BLaER1 treated with 17β-estradiol and CSF1 and Interleukin-3, amounts not matched to agents 10 nM and 100 nM (cell line): ENCODE data around the gene MCF2L.

ENCODE experiments used
- H3K27ac ChIP-seq, 11 experiments: shearing (Covaris generic); formaldehyde crosslinking; 2 replicates each; pipeline ENCODE4 v1.8.1; 2022
- H3K27me3 ChIP-seq, 11 experiments: shearing (Covaris generic); formaldehyde crosslinking; 2 replicates each; pipeline ENCODE4 v1.8.1; 2022
- H3K36me3 ChIP-seq, 11 experiments: shearing (Covaris generic); formaldehyde crosslinking; 2 replicates each; pipeline ENCODE4 v1.8.1; 2022
- H3K4me1 ChIP-seq, 10 experiments: shearing (Covaris generic); formaldehyde crosslinking; 2 replicates each; pipeline ENCODE4 v1.8.1; 2022
- H3K4me2 ChIP-seq, 11 experiments: shearing (Covaris generic); formaldehyde crosslinking; 2 replicates each; pipeline ENCODE4 v1.8.1; 2022
- H3K4me3 ChIP-seq, 10 experiments: shearing (Covaris generic); formaldehyde crosslinking; 2 replicates each; pipeline ENCODE4 v1.8.1; 2022
- H3K9ac ChIP-seq, 11 experiments: shearing (Covaris generic); formaldehyde crosslinking; 2 replicates each; pipeline ENCODE4 v1.8.1; 2022
- H3K9me3 ChIP-seq, 11 experiments: shearing (Covaris generic); formaldehyde crosslinking; replicated peaks in 1 of 11; 2 replicates each; pipeline ENCODE4 v1.8.1; 2022
- H4K20me1 ChIP-seq, 11 experiments: shearing (Covaris generic); formaldehyde crosslinking; 2 replicates each; pipeline ENCODE4 v1.8.1; 2022
- Cebpa-rat ChIP-seq, 11 experiments: shearing (Covaris generic); IDR thresholded peaks; 2 replicates each; pipeline ENCODE4 v1.8.1; 2022

The MCF2L gene

GRCh38 chr13:112992931-112993680 lies 24.1 kb downstream of the MCF2L start:
- Histone ChIP-seq H3K27ac (no peak overlapping the region), H3K27me3 (peaks cover 31 to 60% (median 45%) of the 10 kb centered on the region in 11 experiments; a peak in 21 of 22 replicates)
- no peak for TF ChIP-seq Cebpa-rat (IDR thresholded peaks at IDR 0.05)

GRCh38 chr13:112994084-112994780 lies 25.2 kb downstream of the MCF2L start:
- Histone ChIP-seq H3K27ac (no peak overlapping the region), H4K20me1 (peaks cover 0 to 49% (median 4%) of the 10 kb centered on the region in 11 experiments; a peak in 10 of 22 replicates), H3K36me3 (no peaks in the 10 kb centered on the region), H3K4me2 (no peak overlapping the region), H3K4me1 (peaks cover 0 to 26% (median 16%) of the 10 kb centered on the region in 10 experiments; a peak in 16 of 20 replicates), H3K9ac (no peak overlapping the region), H3K27me3 (peaks cover 35 to 71% (median 56%) of the 10 kb centered on the region in 11 experiments; a peak in 21 of 22 replicates), H3K9me3 (peaks cover 5 to 11% (median 8%) of the 10 kb centered on the region in 11 experiments; a peak in 18 of 22 replicates), H3K4me3 (no peak overlapping the region)
- TF ChIP-seq Cebpa-rat (IDR thresholded peaks at IDR 0.05) = no peak

More at GRCh38 chr13:112992931-112993680, 24.1 kb downstream of the MCF2L start:
- Histone ChIP-seq H3K4me2 (no peak overlapping the region), H3K4me1 (peaks cover 0 to 16% (median 10%) of the 10 kb centered on the region in 10 experiments; a peak in 16 of 20 replicates), H3K36me3 (no peaks in the 10 kb centered on the region), H3K9me3 (peaks cover 7 to 22% (median 19%) of the 10 kb centered on the region in 11 experiments; a peak in 18 of 22 replicates), H3K4me3 (no peak overlapping the region), H3K9ac (no peak overlapping the region), H4K20me1 (peaks cover 0 to 38% (median 4%) of the 10 kb centered on the region in 11 experiments; a peak in 10 of 22 replicates)

- H4K20me1 ChIP-seq = peaks cover 0 to 56% (median 6%) of the 10 kb centered on the region in 11 experiments; a peak in 11 of 22 replicates
- H3K4me1 ChIP-seq = peaks cover 0 to 33% (median 16%) of the 10 kb centered on the region in 10 experiments; a peak in 16 of 20 replicates
- peaks cover 2 to 5% (median 3%) of the 10 kb centered on the region in 11 experiments; a peak in 16 of 22 replicates for H3K9me3 ChIP-seq
- no peak for TF ChIP-seq Cebpa-rat (IDR thresholded peaks at IDR 0.05)
- peaks cover 35 to 75% (median 62%) of the 10 kb centered on the region in 11 experiments for H3K27me3 ChIP-seq
- H3K27ac ChIP-seq = no peak overlapping the region
- no peak overlapping the region for H3K4me2 ChIP-seq
- no peak overlapping the region for H3K4me3 ChIP-seq
- H3K9ac ChIP-seq = no peak overlapping the region
- H3K36me3 ChIP-seq = no peaks in the 10 kb centered on the region
Measured at GRCh38 chr13:112994781-112995355, 25.9 kb downstream of the MCF2L start.

- Histone ChIP-seq H4K20me1 (peaks cover 0 to 63% (median 7%) of the 10 kb centered on the region in 11 experiments; a peak in 12 of 22 replicates), H3K4me2 (no peak overlapping the region), H3K27me3 (peaks cover 35 to 81% (median 70%) of the 10 kb centered on the region in 11 experiments), H3K4me3 (no peak overlapping the region), H3K4me1 (peaks cover 0 to 40% (median 24%) of the 10 kb centered on the region in 10 experiments; a peak in 16 of 20 replicates), H3K27ac (no peak overlapping the region), H3K36me3 (no peaks in the 10 kb centered on the region), H3K9ac (no peak overlapping the region), H3K9me3 (no peaks in the 10 kb centered on the region)
- TF ChIP-seq Cebpa-rat (IDR thresholded peaks at IDR 0.05) = no peak
Measured at GRCh38 chr13:112995395-112996191, 26.6 kb downstream of the MCF2L start.

GRCh38 chr13:112996671-112997091 lies 27.7 kb downstream of the MCF2L start:
- no peak for TF ChIP-seq Cebpa-rat (IDR thresholded peaks at IDR 0.05)
- Histone ChIP-seq H3K36me3 (no peaks in the 10 kb centered on the region), H3K27ac (no peak overlapping the region), H3K4me1 (peaks cover 11 to 51% (median 34%) of the 10 kb centered on the region in 10 experiments), H3K27me3 (peaks cover 37 to 91% (median 76%) of the 10 kb centered on the region in 11 experiments), H4K20me1 (peaks cover 0 to 74% (median 11%) of the 10 kb centered on the region in 11 experiments; a peak in 12 of 22 replicates), H3K9me3 (no peaks in the 10 kb centered on the region), H3K4me3 (no peak overlapping the region), H3K4me2 (peak overlapping the region in 2 of 11 experiments; percentile 72 to 94; a peak in 1 of 22 replicates), H3K9ac (no peak overlapping the region)

GRCh38 chr13:112997188-112998130 lies 28.4 kb downstream of the MCF2L start:
- H3K4me2 ChIP-seq = peak overlapping the region in 9 of 11 experiments; percentile 31 to 94 (median 59); a peak in 18 of 22 replicates
- no peak overlapping the region for H3K27ac ChIP-seq
- peaks cover 0 to 82% (median 15%) of the 10 kb centered on the region in 11 experiments; a peak in 12 of 22 replicates for H4K20me1 ChIP-seq
- H3K9ac ChIP-seq = peak overlapping the region in 1 of 11 experiments; percentile 50; a peak in 2 of 22 replicates
- no peaks in the 10 kb centered on the region for H3K9me3 ChIP-seq
- no peaks in the 10 kb centered on the region for H3K36me3 ChIP-seq
- H3K27me3 ChIP-seq = peaks cover 45 to 99% (median 82%) of the 10 kb centered on the region in 11 experiments
- no peak for TF ChIP-seq Cebpa-rat (IDR thresholded peaks at IDR 0.05)
- no peak overlapping the region for H3K4me3 ChIP-seq
- H3K4me1 ChIP-seq = peaks cover 13 to 59% (median 42%) of the 10 kb centered on the region in 10 experiments

GRCh38 chr13:112998521-112999280 lies 29.7 kb downstream of the MCF2L start:
- no peaks in the 10 kb centered on the region for H3K9me3 ChIP-seq
- H3K4me1 ChIP-seq = peaks cover 13 to 67% (median 53%) of the 10 kb centered on the region in 10 experiments
- no peak overlapping the region for H3K27ac ChIP-seq
- no peak overlapping the region for H3K4me3 ChIP-seq
- no peaks in the 10 kb centered on the region for H3K36me3 ChIP-seq
- no peak overlapping the region for H3K9ac ChIP-seq
- H3K4me2 ChIP-seq = peak overlapping the region in 7 of 11 experiments; percentile 45 to 94 (median 68); a peak in 10 of 22 replicates
- H4K20me1 ChIP-seq = peaks cover 0 to 93% (median 13%) of the 10 kb centered on the region in 11 experiments; a peak in 12 of 22 replicates
- H3K27me3 ChIP-seq = peaks cover 43 to 100% (median 84%) of the 10 kb centered on the region in 11 experiments
- TF ChIP-seq Cebpa-rat (IDR thresholded peaks at IDR 0.05) = no peak
